ENCODE data around the gene RPS21. TPM values are rescaled to one million over a fixed set of nuclear protein-coding genes. Genes with fewer than 3 reads are reported as not detected.

RPS21 gene
- total and polyA plus RNA-seq, 10 of the 15 experiments (the other 5 are each of a cell fraction or from before 2014, with no cell fraction given): 1,474 to 4,987 (median 2,439) TPM

DNA sequence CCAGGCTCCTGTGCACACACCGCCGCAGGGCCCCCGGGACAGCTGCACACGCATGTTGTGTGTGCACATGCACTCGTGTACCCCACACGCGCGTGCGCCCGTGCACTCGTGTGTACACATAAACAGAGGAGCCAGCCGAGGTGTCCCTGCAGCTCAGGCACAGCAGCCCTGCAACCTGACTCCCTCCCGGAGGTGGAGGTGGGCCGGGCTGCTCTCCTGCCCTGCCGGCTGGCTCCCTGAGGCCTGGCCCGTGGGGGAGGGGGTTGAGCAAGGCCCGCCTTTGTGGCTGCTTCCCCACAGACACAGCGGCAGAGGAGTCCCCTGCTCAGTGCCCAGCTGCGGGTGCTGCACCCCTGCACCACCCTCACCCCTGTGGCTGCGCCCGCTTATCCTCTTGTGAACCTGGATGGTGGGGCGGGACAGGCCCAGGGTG, 39.8 kb downstream of the RPS21 start:
- H3K4me2 ChIP-seq (ENCODE audit: control insufficient read depth, insufficient read depth): no peak overlapping the region
- H3K36me3 ChIP-seq (ENCODE audit: control insufficient read depth in 2 of 2, insufficient read depth in 2 of 2, low read length in 1 of 2): no peaks in the 10 kb centered on the region
- no peak overlapping the region for H3K27ac ChIP-seq (ENCODE audit: control insufficient read depth, insufficient read depth)
- no peak for FAIRE-seq
- ChIA-PET RAD21 (ENCODE audit: unreplicated experiment) (no interaction called here), SMC1A (ENCODE audit: uncharacterized antibody, unreplicated experiment) (no interaction called here), CTCF (no interaction called here), POLR2A (no interaction called here)
- 52% methylated on average over 22 of the region's 22 CpGs for whole genome bisulfite sequencing (ENCODE audit: insufficient coverage, insufficient replicate concordance, low lambda C conversion rate, missing lambda C conversion rate)
- intact Hi-C loops (cut with micrococcal nuclease; ENCODE audit: unreplicated experiment) (no loop called here), in situ Hi-C loops (cut with MboI) (no loop called here)
- no peak overlapping the region for H3K4me3 ChIP-seq
- no TSS peak for BruUV-seq (replicated peaks)
- no peaks in the 10 kb centered on the region for H3K4me1 ChIP-seq (ENCODE audit: control insufficient read depth, insufficient read depth, low read length)
- no peak for ATAC-seq
- peaks cover 0 to 1% of the 10 kb centered on the region in 2 experiments; a peak in 2 of 4 replicates for H3K27me3 ChIP-seq (replicated peaks in 1 of 2; ENCODE audit: control insufficient read depth in 2 of 2, insufficient read depth in 2 of 2, low read length in 1 of 2)
- no peaks in the 10 kb centered on the region for H3K9me3 ChIP-seq (replicated peaks; ENCODE audit: control insufficient read depth, insufficient read depth, low read length)
- no peak overlapping the region for H2AFZ ChIP-seq (ENCODE audit: control insufficient read depth, low read depth, low read length)
- no peak for DNase-seq (ENCODE audit: low read depth, low spot score)
- H3K79me2 ChIP-seq (ENCODE audit: control insufficient read depth, insufficient read depth, low read length): no peaks in the 10 kb centered on the region
- no peaks in the 10 kb centered on the region for H4K20me1 ChIP-seq (ENCODE audit: control insufficient read depth, insufficient read depth)
- TF ChIP-seq NRF1 (conservative IDR thresholded peaks at IDR 0.05; ENCODE audit: low read depth, low read length) (no peak), SUPT20H (IDR thresholded peaks at IDR 0.05; ENCODE audit: borderline replicate concordance, control insufficient read depth, low read depth, low read length) (no peak), ZNF622 (IDR thresholded peaks at IDR 0.05) (no peak), NFIC (IDR thresholded peaks at IDR 0.05; ENCODE audit: low read depth, low read length) (no peak), FOXK2 (IDR thresholded peaks at IDR 0.05) (no peak), CHD2 (IDR thresholded peaks at IDR 0.05; ENCODE audit: borderline replicate concordance, low read depth, low read length) (no peak), RUNX3 (IDR thresholded peaks at IDR 0.05; ENCODE audit: low read length) (no peak), NBN (IDR thresholded peaks at IDR 0.05) (no peak), RFX5 (IDR thresholded peaks at IDR 0.05; ENCODE audit: low read depth, low read length) (no peak), ZNF384 (IDR thresholded peaks at IDR 0.05; ENCODE audit: borderline replicate concordance, low read depth, low read length) (no peak)
- TF ChIP-seq, protein P1, sequence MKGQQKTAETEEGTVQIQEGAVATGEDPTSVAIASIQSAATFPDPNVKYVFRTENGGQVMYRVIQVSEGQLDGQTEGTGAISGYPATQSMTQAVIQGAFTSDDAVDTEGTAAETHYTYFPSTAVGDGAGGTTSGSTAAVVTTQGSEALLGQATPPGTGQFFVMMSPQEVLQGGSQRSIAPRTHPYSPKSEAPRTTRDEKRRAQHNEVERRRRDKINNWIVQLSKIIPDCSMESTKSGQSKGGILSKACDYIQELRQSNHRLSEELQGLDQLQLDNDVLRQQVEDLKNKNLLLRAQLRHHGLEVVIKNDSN (IDR thresholded peaks at IDR 0.05; ENCODE audit: borderline replicate concordance, extremely low read length, insufficient read depth, low read depth, low read length): no peak
- TF ChIP-seq, protein P2, sequence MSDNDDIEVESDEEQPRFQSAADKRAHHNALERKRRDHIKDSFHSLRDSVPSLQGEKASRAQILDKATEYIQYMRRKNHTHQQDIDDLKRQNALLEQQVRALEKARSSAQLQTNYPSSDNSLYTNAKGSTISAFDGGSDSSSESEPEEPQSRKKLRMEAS (IDR thresholded peaks at IDR 0.05; ENCODE audit: low read depth, low read length): no peak
- TF ChIP-seq, protein P3, sequence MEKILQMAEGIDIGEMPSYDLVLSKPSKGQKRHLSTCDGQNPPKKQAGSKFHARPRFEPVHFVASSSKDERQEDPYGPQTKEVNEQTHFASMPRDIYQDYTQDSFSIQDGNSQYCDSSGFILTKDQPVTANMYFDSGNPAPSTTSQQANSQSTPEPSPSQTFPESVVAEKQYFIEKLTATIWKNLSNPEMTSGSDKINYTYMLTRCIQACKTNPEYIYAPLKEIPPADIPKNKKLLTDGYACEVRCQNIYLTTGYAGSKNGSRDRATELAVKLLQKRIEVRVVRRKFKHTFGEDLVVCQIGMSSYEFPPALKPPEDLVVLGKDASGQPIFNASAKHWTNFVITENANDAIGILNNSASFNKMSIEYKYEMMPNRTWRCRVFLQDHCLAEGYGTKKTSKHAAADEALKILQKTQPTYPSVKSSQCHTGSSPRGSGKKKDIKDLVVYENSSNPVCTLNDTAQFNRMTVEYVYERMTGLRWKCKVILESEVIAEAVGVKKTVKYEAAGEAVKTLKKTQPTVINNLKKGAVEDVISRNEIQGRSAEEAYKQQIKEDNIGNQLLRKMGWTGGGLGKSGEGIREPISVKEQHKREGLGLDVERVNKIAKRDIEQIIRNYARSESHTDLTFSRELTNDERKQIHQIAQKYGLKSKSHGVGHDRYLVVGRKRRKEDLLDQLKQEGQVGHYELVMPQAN (conservative IDR thresholded peaks at IDR 0.05): no peak
- no peak overlapping the region for H3K9ac ChIP-seq (ENCODE audit: control insufficient read depth, insufficient read depth, low read length)
